Measurements from ENCODE around the gene CCDC85A. TPM values are rescaled to one million over a fixed set of nuclear protein-coding genes. Genes with fewer than 3 reads are reported as not detected.

CCDC85A gene
- total and polyA plus RNA-seq, 2 of the 4 experiments (the other 2 are of a cell fraction) = 1.1 to 2.2 TPM

DNA sequence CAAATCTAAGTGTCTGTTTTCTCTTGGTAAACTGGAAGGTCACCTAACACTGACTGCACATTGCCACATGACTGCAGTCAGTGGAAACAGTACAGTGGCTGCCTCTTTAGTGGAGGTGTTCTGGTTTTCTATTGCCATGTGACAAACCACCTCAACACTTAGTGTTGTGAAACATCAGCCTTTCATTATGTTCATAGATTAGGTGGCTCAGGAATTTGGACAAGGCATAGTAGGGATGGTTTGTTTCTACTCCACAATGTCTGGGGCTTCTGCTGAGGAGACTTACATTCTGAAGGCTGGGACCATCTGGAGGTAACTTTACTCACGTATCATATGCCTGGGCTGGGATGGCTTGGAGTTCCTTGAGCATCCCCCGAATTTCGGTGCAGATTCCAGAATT, 26.5 kb downstream of the CCDC85A start:
- no peak overlapping the region for H4K5ac ChIP-seq (ENCODE audit: low read depth, low read length)
- ATAC-seq (ENCODE audit: low read depth) = no peak

More for the DNA sequence above, 26.5 kb downstream of the CCDC85A start:
- 54% methylated on average over 3 of the region's 3 CpGs; no CpG with 5 or more reads in 1 of the 2 experiments for WGBS, 2 experiments (ENCODE audit: extremely low coverage in 2 of 2, insufficient read length in 1 of 2)
- H2BK15ac ChIP-seq (ENCODE audit: low read depth, low read length) = no peak overlapping the region
- no peaks in the 10 kb centered on the region for H3K9me3 ChIP-seq (ENCODE audit: control insufficient read depth, insufficient read depth, low read length)
- no peak overlapping the region for H4K8ac ChIP-seq (ENCODE audit: low read depth in 2 of 2, low read length in 2 of 2)
- TF ChIP-seq CEBPB (IDR thresholded peaks at IDR 0.05; ENCODE audit: low read depth, low read length) (no peak), FOS (IDR thresholded peaks at IDR 0.05; ENCODE audit: low read depth, low read length) (no peak), MXI1 (IDR thresholded peaks at IDR 0.05; ENCODE audit: borderline replicate concordance, low read depth, low read length) (no peak)
- in situ Hi-C loops (cut with MboI; ENCODE audit: low sequenced_read_pairs) = no loop called here
- H4K20me1 ChIP-seq (ENCODE audit: insufficient read depth, low read length) = no peaks in the 10 kb centered on the region
- no peak overlapping the region for H3K56ac ChIP-seq (ENCODE audit: extremely low read depth, insufficient read depth, low read length)
- intact Hi-C loops (cut with micrococcal nuclease) = no loop called here
- ChIA-PET CTCF (no interaction called here), POLR2A (ENCODE audit: unreplicated experiment) (no interaction called here)
- BruUV-seq (replicated peaks) = no TSS peak
- no peak overlapping the region for H3K14ac ChIP-seq (replicated peaks; ENCODE audit: low read depth, low read length)
- H3K4me1 ChIP-seq (ENCODE audit: control insufficient read depth, insufficient read depth, low read length) = no peaks in the 10 kb centered on the region
- dilution Hi-C loops (cut with HindIII; ENCODE audit: low sequenced_read_pairs, unreplicated experiment) = no loop called here
- no peak overlapping the region for H4K91ac ChIP-seq (ENCODE audit: insufficient read depth, low read depth, low read length)
- no peak overlapping the region for H3K4me2 ChIP-seq (ENCODE audit: low read depth, low read length)
- no peak overlapping the region for H2BK120ac ChIP-seq (ENCODE audit: low read depth, low read length)
- no peak overlapping the region for H2AFZ ChIP-seq (replicated peaks; ENCODE audit: low read length, poor library complexity)
- no peak overlapping the region for H3K18ac ChIP-seq (ENCODE audit: low read depth, low read length)
- no peaks in the 10 kb centered on the region for H3K36me3 ChIP-seq (ENCODE audit: control insufficient read depth, insufficient read depth, low read length)
- no peak overlapping the region for H2BK20ac ChIP-seq (ENCODE audit: low read depth, low read length)
- no peak for DNase-seq
- no peak overlapping the region for H2AK9ac ChIP-seq (replicated peaks; ENCODE audit: low read depth, low read length, poor library complexity)
- no peaks in the 10 kb centered on the region for H3K9me1 ChIP-seq (ENCODE audit: insufficient read depth, low read length)
- H3K27me3 ChIP-seq (ENCODE audit: control insufficient read depth, insufficient read depth, low read length) = no peaks in the 10 kb centered on the region
- no peak overlapping the region for H3K27ac ChIP-seq (ENCODE audit: insufficient read depth, low read length)
- no peak overlapping the region for H3K9ac ChIP-seq (ENCODE audit: low read depth, low read length)
- no peak overlapping the region for H2AK5ac ChIP-seq (ENCODE audit: low read depth, low read length)
- no peak overlapping the region for H3K4ac ChIP-seq (ENCODE audit: low read depth, low read length)
- no peak overlapping the region for H2BK5ac ChIP-seq (ENCODE audit: low read depth, low read length, poor library complexity, severe bottlenecking)
- no peaks in the 10 kb centered on the region for H3K79me1 ChIP-seq (ENCODE audit: low read depth in 1 of 2, low read length in 2 of 2)
- no peak overlapping the region for H3K23ac ChIP-seq (ENCODE audit: low read depth, low read length)
- H3K4me3 ChIP-seq (ENCODE audit: insufficient read depth, low read depth, low read length) = no peak overlapping the region

Measured in IMR-90 (cell line).